Measurements from ENCODE around the gene FBRS.

- TF ChIP-seq EZH2 (IDR thresholded peaks at IDR 0.05; ENCODE audit: insufficient read depth, poor library complexity, severe bottlenecking) (no peak), EZH2phosphoT487 (IDR thresholded peaks at IDR 0.05; ENCODE audit: insufficient read depth, low read depth) (no peak)
Observed at GRCh38 chr16:30692396-30693064, 34.3 kb downstream of the FBRS start.
